GM18868 (cell line): ENCODE measurements around the gene CCBE1.

Source experiments
- ATAC-seq: cut with Tn5 transposase; IDR thresholded peaks from one replicate; pipeline ENCODE4 v1.9.1; 2021; ENCODE audit warnings: mild to moderate bottlenecking, moderate library complexity; ENCODE audit not compliant: unreplicated experiment

Gene CCBE1

DNA sequence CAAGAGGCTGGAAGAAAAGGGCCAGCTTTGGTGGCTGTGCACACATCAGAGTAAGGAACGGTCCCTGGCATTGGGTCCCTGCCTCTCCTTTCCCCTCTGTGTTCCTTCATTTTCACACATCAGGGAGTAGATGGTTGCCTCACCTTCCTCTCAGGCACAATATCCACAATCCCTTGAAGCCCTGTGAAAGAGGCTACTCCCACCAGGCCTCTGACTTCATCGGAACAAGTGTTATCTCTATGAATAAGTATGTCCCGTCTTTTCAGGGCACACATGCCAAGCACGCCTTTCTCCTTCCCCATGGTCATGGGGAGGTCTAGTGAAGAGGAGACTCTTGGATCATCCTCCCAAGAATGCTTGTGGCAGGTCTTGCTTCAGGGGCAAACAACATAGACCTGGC is 277.0 kb downstream of the CCBE1 start:
- ATAC-seq: no peak

DNA sequence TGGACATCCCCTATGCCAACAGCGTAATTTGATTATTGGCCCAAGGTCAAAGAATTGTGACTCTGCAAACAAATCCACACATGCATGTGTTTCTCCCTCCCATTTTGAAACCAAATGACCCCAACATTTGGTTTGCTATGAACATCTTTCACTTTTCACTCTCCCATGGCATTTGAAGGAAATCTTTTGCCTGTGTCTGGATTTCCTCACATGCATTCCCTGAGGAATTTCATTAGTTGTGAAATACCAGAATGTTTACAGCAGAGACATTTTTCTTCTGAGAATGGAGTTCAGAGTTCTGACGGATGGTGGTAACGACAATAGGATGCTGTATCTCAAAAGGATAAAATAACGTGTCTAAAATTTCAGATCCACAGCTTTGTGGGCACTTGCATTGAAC is 277.8 kb downstream of the CCBE1 start:
- ATAC-seq: no peak

DNA sequence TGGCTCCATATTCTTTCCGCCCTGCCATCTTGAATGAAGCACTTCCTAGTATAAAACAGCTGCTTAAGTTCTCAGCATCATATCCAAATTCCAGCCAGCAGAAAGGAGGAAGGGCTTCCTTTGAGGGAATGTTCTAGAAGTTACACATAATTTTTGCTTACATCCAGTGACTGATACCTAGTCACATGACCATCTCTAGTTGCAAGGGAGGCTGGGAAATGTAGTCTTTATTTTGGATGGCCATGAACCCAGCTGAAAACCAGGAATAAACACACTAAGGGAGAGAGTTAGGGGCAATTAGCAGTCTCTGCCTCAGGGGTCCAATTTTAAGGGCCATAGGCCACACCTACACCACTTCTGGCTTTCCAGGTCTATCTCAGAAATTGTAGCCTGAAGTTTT is 280.4 kb downstream of the CCBE1 start:
- ATAC-seq: no peak

DNA sequence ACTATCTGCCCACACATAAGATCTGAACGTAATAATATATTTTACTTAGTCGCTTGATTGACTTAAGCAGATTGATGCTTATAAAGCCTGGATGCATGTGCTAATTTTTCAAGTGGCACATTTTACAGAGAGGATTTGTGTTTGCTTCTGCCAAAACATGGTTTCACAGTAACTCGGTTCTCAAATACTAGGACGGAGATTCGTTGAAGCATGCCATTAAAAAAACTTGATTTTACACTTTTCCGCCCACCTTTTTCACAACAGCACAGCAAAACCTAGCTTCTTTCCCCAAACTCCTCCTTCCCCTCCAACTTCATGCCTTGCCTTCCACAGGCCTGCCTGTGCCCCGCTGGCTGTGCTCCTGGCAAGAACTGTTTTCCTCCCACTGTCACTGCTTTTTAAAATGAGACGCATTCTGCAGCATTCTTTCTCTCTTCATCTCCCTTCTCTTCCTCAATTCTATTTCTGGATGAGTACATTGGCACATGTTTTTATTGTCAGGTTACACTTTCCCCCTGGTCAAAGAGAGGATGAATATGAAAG is 283.0 kb downstream of the CCBE1 start:
- ATAC-seq: no peak

DNA sequence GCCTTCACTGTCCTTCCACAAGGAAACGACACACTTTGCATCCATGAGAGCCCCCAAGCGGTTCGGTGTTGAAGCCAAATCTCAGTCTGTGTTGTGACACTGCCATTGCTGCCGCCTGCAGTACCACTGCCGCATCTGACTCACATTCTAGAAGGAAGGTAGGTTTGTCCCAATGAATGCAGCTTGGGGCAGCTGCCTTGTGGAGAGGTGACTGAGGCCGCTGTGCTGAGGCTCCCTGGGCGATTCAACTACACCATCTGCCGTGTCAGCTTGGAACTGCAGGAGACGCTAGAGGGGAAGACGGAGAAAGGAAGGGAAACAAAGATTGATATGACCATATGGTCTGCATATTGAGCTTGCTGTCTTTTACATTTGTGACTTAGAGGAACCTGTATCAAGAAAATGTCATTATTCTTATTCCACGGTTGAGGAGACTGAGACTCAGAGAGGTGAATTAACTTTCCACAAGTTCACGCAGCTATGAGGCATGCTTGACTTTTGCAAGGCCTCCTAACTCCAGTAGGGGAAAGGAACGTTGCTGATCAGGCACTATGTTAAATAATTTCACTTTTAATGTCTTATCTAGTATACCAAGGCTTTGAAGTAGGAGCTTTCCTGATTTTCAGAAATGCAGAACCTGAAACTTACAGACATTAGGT is 294.7 kb downstream of the CCBE1 start:
- peak; percentile 100 for ATAC-seq

DNA sequence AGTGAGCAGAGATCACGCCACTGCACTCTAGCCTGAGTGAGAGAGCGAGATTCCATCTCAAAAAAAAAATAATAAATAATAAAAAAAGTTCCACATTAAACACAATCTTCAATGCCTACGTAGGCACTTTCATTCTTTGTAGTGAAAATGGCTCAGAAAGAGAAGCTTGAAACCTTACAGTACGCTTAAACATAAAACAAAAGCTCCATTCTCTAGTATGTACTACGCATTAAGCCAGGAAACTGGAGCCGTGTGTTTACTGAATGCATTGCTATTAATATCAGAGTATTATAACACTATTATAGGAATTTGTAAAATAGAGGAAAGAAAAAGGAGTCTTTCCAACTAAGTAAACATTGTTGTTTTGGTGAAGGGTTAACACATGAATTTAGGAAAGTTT is 296.8 kb downstream of the CCBE1 start:
- ATAC-seq: no peak

DNA sequence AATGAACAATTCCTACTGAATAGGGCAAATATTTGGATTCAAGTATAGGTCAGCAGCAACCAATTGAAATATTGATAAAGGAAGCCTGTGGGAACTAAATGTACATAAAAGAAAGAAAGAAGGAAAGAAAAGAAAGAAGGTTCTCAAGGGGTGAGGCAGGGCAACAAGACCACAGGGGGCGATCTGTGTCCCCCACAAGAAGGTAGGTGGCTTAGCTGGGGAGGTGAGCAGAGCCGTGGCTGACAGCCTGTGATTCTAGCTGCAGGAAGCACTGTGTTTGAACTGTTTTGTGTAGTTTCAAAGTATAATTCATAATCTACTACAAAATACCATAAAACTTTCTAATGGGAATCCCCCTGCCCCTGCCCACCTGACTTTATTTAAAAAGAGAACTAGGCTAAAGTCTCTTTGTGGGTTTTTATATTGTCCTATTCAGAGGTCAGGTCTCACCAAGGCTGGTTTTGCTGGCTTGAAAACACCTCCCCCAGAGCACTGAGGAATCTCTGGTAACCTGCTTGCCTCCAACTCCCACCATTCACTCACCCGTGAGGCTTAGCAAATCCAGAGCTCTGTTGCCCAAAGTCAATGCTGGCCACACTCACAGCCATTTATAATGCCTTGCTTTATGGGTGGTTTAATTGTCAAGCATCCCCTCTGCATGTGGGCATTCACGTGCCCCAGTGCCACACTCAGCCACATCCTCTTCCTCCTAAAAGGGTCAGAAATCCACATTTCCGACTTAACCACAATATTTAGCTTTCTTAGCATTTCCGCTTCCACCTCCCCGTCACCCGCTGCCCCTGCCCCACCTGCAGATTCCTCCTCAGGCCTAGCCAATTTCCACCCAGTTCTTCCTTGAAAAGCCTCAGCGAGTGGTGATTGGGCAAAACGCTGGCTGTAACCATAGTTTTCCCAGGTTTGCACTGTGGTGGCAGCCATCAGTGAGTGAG is 301.7 kb downstream of the CCBE1 start:
- no peak for ATAC-seq

DNA sequence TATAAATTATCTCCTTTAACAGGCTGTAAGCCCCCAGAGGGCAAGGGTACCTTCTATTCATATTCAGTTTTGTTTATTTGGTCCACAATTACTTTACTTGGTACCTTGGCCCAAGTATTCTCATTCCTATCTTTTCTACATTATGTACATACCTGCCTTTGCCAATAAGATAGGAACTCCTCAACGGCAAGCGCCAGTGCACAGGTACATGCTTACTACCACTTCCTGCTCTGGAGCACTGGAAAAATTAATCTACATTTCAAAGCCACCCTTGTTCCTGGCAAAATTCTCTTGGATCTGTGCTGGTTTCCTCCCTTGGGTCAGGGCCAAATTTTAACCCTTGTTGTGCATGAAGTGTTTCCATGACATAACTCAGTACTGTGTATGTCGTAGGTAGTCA is 303.8 kb downstream of the CCBE1 start:
- ATAC-seq: no peak

DNA sequence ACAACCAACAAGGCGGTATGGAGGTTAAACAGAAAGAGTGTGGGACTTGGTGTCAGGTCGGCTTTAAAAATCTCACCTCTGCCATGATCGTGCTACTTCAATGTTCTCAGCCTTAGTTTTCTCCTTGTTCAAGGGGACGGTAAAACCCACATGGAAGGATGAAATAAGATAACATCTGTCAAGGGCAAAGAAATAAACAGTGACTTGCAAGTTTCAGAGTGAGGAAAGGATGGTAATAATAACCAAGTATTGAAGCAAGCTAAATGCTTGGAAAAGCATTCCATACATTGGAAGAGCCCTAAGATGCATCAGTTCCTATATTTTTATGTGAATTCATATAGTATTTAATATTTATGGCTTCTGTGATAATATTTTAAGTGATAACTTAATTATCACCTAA is 308.4 kb downstream of the CCBE1 start:
- no peak for ATAC-seq

DNA sequence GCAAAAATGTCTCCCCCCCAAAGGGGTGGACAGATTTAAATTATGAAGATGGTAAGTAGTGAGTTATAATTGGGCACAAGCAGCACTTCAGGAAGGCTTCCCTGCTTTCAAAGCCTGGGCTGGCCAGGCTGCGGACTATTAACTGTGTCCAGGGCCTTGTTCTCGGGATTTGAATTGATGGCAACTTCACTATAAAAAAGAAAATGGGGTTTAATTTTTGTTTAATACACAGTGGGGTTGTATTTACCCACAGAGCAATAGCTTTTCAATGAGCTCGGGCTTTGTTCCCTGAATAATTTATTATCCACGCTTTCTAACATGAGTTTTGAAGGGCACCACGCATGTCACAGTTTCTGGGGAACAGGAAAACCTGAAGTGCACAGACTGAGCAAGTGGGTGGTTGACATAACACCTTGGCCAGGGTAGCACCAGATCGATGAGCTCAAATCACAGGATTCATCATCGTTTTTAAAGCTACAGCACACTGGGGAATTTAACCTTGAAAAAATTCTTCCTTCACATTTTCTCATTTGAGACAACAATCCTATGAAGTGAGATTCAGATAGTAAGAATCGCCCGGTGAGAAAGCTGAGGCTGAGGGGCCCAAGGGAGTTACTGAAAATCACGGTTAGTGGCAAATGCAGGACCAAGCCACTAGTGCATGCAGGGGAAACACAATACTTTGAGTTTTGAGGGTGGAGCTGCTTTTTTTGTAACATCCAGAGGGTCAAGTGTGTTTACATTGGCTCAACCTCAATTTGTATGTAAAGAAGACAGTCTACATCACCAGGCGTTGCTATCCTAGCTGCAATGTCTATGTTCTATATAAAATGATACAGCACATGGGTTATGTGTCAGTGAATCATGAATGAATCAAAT is 309.3 kb downstream of the CCBE1 start:
- no peak for ATAC-seq

DNA sequence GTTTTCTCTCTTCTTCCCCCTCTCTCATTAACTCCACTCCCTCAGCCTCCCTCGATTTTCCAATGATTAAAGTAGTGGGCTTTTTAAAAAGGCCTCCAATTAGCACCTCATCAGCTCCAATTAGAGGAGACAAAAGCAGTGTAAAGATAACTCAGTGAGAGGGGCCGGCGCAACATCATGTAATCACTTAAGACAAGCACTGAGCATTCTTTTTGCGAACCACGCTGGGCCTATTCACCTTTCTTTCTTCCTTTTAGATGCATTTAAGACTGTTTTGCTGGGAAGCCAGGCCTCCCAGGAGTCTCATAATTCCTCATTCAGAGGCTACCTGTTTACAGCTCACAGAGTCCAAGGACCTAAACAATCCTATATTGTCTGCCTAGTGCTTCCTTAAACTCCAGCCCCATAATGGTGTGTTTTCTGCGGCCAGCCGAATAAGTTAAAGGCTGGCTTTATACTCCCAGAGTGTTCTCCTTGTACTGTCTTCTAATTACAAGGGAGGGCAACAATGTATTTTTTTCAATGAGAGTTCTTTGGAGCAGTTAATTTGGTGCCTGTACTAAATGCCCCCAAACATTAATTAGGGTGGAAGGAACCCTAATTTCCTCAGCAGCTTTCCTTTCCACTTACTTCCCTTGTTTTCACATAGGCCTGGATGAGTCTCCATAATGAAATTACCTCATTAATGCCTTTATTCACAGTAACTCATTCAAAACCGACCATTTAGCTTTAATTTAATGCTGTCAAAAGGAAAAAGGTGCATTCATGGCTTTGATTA is 310.1 kb downstream of the CCBE1 start:
- no peak for ATAC-seq

DNA sequence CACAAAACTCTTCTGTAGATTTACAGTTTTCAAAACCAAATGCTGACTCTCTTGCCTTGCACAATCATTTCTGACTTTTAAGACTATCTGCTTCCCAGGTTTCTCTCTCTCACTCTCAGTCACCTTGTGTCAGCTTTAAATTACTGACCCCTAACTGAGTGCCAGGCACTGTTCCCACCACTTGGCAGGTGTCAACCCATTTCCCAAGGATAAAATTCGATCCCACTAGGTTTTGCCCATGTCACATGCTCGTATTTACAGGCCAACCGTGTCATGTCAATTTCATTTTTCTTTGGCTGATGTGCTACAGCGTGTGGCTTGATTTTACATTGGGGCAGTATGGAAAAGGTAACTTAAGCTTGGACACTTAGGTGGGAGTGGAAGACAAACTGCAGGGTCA is 312.0 kb downstream of the CCBE1 start:
- no peak for ATAC-seq

DNA sequence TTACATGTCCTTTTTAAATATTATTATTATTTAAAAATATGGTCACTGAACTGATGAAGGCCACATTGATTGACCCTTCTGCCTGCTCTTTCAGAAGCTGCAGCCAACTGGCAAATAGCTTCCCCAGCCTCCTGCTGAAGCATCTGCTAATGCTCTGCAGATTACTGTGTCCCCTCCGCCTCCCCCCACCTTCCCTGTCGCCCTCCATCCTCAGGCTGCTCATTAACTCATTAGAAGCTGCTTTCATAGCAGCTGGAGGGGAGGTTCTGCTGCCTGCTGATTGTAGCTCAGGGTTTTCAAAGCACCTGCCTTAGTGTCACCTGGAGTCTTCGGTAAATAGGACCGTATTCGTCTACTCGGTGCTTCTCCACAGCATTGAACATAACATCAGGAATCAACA is 313.4 kb downstream of the CCBE1 start:
- no peak for ATAC-seq

DNA sequence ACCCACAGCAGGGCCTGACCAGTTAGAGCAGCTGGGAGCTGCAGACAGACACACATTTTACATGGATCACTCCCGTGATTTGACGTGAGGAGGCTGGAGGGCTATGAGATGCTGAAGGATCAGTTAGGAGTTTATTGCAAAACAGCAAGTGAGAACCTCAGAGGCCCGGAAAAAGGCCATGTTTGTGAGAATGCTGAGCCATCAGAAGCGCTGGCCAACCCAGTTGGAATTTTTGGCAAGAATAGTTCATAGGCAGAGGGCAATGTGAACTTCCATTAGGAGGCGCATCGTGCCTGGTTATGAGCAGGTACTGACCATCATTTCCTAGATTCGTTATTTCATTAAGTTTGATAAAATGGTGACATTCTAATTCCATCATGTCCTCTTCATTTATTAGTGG is 314.8 kb downstream of the CCBE1 start:
- ATAC-seq: no peak

DNA sequence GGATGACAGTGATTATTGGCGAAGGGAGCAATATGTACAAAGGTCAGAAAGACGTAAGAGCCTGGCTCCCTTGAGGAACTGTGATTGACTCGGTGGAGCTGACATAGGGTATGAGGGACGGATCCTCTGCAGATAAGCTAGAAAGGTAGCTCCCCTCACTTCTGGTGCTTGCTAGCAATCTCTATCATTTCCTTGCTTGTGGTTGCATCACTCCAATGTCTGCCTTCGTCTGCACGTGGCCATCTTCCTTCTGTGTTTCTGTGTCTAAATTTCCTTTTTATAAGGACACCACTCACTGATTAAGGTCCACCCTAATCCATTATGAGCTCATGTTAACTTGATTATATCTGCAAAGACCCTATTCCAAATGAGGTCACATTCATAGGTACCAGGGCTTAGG is 315.3 kb downstream of the CCBE1 start:
- no peak for ATAC-seq
